A673 (cell line): Measurements from ENCODE around the gene RHBDL2. TPM values are rescaled to one million over a fixed set of nuclear protein-coding genes. Genes with fewer than 3 reads are reported as not detected.

ENCODE experiments used
- BruUV-seq: library from RNA; stranded (reverse); fragments of 400-500 nt; replicated peaks from 2 replicates; lab custom pipeline; 2021; lab: Mats Ljungman, UMichigan
- CTCF ChIA-PET: fragments of 300-600 bp; sonication (Branson Sonifier 250); formaldehyde crosslinking; loops from one replicate; lab custom pipeline; 2022; ENCODE audit warnings: antibody characterized with exemption; lab: Charles Lee
- POLR2A ChIA-PET: fragments of 300-600 bp; sonication (Branson Sonifier 250); formaldehyde crosslinking; loops from one replicate; lab custom pipeline; 2022; ENCODE audit warnings: antibody characterized with exemption; ENCODE audit not compliant: low non-redundant PET; lab: Charles Lee
- DNase-seq: peaks from one replicate; pipeline ENCODE4 v3.0.0-alpha.2; 2015; ENCODE audit warnings: low spot score
- H3K27ac ChIP-seq: fragments of 200-600 bp; sonication (generic); 2 replicates; pipeline ENCODE4 v1.5.1; 2016; ENCODE audit warnings: mixed run types, low read depth, mild to moderate bottlenecking, mixed read lengths, antibody characterized with exemption, low read length; ENCODE audit not compliant: poor library complexity, severe bottlenecking
- H3K27me3 ChIP-seq: fragments of 200-600 bp; sonication (generic); replicated peaks from 2 replicates; pipeline ENCODE4 v1.6.1; 2017; ENCODE audit warnings: mixed run types, low read depth, mild to moderate bottlenecking, mixed read lengths, antibody characterized with exemption, low read length; ENCODE audit not compliant: insufficient read depth, poor library complexity
- H3K36me3 ChIP-seq: fragments of 200-600 bp; sonication (generic); 2 replicates; pipeline ENCODE4 v1.6.1; 2016; ENCODE audit warnings: mixed run types, mild to moderate bottlenecking, mixed read lengths, antibody characterized with exemption, low read length; ENCODE audit not compliant: insufficient read depth, poor library complexity, severe bottlenecking
- H3K4me1 ChIP-seq: fragments of 200-600 bp; sonication (generic); 2 replicates; pipeline ENCODE4 v1.6.1; 2017; ENCODE audit warnings: mixed run types, mild to moderate bottlenecking, mixed read lengths, antibody characterized with exemption, low read length; ENCODE audit not compliant: insufficient read depth, poor library complexity, severe bottlenecking
- H3K4me3 ChIP-seq: fragments of 200-600 bp; sonication (generic); 2 replicates; pipeline ENCODE4 v1.5.1; 2016; ENCODE audit warnings: low read depth, mixed run types, mild to moderate bottlenecking, mixed read lengths, low read length; ENCODE audit not compliant: poor library complexity, severe bottlenecking
- H3K9me3 ChIP-seq: fragments of 200-600 bp; sonication (generic); 2 replicates; pipeline ENCODE4 v1.6.1; 2016; ENCODE audit warnings: mixed run types, low read depth, mild to moderate bottlenecking, mixed read lengths, antibody characterized with exemption, low read length; ENCODE audit not compliant: poor library complexity, severe bottlenecking
- EZH2 ChIP-seq: fragments of 200-600 bp; sonication (generic); IDR thresholded peaks from 2 replicates; pipeline ENCODE4 v1.6.1; 2017; ENCODE audit warnings: borderline replicate concordance, low read depth, mild to moderate bottlenecking, mixed read lengths, antibody characterized with exemption, low read length; ENCODE audit not compliant: poor library complexity, severe bottlenecking
- intact Hi-C: fragments of 100-400 bp; cut with micrococcal nuclease; formaldehyde crosslinking; loops from one replicate; pipeline ENCODE4 v1.10.0; 2022; ENCODE audit not compliant: unreplicated experiment
- total RNA-seq: library from RNA; stranded (reverse); gene quantifications from 2 replicates; pipeline ENCODE4 v1.2.3, GENCODE V29; 2021
- TF ChIP-seq, protein P1 (sequence below): fragments of 300-800, 200-600 bp; sonication (generic); conservative IDR thresholded peaks from 2 replicates; pipeline ENCODE4 v1.5.1; 2017; ENCODE audit warnings: low read depth, mild to moderate bottlenecking, antibody characterized with exemption, low read length, moderate library complexity, mixed read lengths

Gene RHBDL2
- total RNA-seq, 1 experiment from 2014 or later: not detected

DNA sequence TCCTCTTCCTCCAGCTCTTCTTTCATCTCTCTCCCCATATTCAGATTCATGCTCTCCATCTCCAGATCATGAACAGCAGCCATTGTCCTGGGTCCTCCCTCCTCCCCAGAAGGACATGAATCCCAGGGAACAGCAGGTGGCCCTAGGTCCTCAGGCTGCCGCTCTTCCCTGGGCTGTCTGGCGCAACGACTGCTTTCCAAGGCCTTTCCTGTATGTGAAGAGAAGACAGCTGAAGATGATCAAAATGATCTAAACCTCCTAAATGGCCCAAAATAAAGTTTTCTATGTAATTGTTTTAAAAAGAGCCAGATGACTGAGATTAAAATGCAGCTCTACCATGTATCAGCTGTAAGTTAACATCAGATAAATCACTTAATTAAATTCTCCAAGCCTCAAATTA, 22.5 kb downstream of the RHBDL2 start:
- H3K4me1 ChIP-seq: no peaks in the 10 kb centered on the region
- no peaks in the 10 kb centered on the region for H3K9me3 ChIP-seq
- POLR2A ChIA-PET: no interaction called here
- no peak for DNase-seq
- no peaks in the 10 kb centered on the region for H3K27me3 ChIP-seq
- H3K36me3 ChIP-seq: no peaks in the 10 kb centered on the region
- intact Hi-C loops: no loop called here
- no peak overlapping the region for H3K27ac ChIP-seq
- BruUV-seq: no TSS peak
- CTCF ChIA-PET: no interaction called here
- TF ChIP-seq, protein P1, sequence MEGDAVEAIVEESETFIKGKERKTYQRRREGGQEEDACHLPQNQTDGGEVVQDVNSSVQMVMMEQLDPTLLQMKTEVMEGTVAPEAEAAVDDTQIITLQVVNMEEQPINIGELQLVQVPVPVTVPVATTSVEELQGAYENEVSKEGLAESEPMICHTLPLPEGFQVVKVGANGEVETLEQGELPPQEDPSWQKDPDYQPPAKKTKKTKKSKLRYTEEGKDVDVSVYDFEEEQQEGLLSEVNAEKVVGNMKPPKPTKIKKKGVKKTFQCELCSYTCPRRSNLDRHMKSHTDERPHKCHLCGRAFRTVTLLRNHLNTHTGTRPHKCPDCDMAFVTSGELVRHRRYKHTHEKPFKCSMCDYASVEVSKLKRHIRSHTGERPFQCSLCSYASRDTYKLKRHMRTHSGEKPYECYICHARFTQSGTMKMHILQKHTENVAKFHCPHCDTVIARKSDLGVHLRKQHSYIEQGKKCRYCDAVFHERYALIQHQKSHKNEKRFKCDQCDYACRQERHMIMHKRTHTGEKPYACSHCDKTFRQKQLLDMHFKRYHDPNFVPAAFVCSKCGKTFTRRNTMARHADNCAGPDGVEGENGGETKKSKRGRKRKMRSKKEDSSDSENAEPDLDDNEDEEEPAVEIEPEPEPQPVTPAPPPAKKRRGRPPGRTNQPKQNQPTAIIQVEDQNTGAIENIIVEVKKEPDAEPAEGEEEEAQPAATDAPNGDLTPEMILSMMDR: no peak
- H3K4me3 ChIP-seq: no peak overlapping the region

DNA sequence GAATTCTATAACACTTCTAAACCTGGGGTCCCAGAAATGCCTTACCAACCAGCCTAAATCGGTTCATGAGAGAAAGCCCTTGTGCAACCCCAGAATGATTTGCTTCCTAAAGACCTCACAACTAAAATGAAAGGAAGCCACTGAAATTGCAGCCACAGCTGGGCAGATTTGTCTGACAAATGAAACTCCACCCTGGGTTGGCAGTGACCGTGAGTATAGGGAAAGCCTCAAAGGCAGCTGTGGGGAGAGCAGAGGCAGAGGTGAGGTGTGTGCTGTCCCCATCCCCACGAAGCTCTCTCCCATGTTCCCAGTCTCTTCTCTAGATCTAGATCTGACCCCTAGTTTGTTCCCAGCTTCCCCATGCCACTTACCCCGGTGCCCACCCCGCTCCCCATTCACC, 23.1 kb downstream of the RHBDL2 start:
- ChIA-PET CTCF (no interaction called here), POLR2A (no interaction called here)
- DNase-seq: no peak
- TF ChIP-seq, protein P1: no peak
- no peak for TF ChIP-seq EZH2
- no peak overlapping the region for H3K4me3 ChIP-seq
- H3K27ac ChIP-seq: no peak overlapping the region
- no peaks in the 10 kb centered on the region for H3K27me3 ChIP-seq
- no peaks in the 10 kb centered on the region for H3K4me1 ChIP-seq
- no peaks in the 10 kb centered on the region for H3K9me3 ChIP-seq
- no TSS peak for BruUV-seq
- H3K36me3 ChIP-seq: no peaks in the 10 kb centered on the region
- intact Hi-C loops: no loop called here

DNA sequence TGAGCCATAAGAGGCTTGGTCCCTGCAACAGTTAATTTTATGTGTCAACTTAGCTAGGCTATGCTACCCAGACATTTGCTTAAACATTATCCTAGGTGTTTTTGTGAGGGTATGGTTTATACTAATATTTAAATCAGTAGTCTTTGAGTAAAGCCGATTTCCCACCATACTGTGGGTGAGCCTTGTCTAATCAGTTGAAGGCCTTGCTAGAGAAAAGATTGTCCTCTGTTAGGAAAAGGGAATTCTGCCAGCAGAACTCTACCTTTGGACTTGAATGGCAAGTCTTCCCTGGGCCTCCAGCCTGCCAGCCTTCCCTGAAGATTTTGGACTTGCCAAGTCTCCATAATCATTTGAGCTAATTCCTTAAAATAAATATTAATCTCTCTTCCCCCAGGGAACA, 23.9 kb downstream of the RHBDL2 start:
- CTCF ChIA-PET: no interaction called here
- Histone ChIP-seq H3K36me3 (no peaks in the 10 kb centered on the region), H3K9me3 (no peaks in the 10 kb centered on the region), H3K4me1 (no peaks in the 10 kb centered on the region), H3K27me3 (no peaks in the 10 kb centered on the region), H3K27ac (no peak overlapping the region), H3K4me3 (no peak overlapping the region)
- POLR2A ChIA-PET: no interaction called here
- intact Hi-C loops: no loop called here
- DNase-seq: no peak
- BruUV-seq: no TSS peak
- TF ChIP-seq, protein P1: no peak
- TF ChIP-seq EZH2: no peak
